Kidney (tissue), 14 donors: Measurements from ENCODE around the gene TEK. TPM values are rescaled to one million over a fixed set of nuclear protein-coding genes. Genes with fewer than 3 reads are reported as not detected.

Source experiments
- DNase-seq, 5 donors: peaks; one replicate each; pipeline ENCODE4 v3.0.0-alpha.2; 2013 to 2020
- FAIRE-seq: peaks from 2 replicates; lab custom pipeline; 2012; peaks lifted over from hg19 to GRCh38; lab: Jason Lieb, UNC
- H3K27ac ChIP-seq, 2 donors: one replicate each; pipeline ENCODE4 v1.7.0; 2013; ENCODE audit warnings: low read depth in 2 of 2, low read length in 2 of 2, inconsistent platforms in 1 of 2
- H3K27me3 ChIP-seq: one replicate; pipeline ENCODE4 v1.7.1; 2013; ENCODE audit warnings: low read length, inconsistent platforms; ENCODE audit not compliant: control insufficient read depth, insufficient read depth
- H3K36me3 ChIP-seq, 3 donors: one replicate each; pipeline versions ENCODE4 v1.7.0 to v1.7.1; 2013; ENCODE audit warnings: low read length in 3 of 3, control low read depth in 1 of 3, inconsistent platforms in 1 of 3; ENCODE audit not compliant: insufficient read depth in 3 of 3, control insufficient read depth in 2 of 3
- H3K4me1 ChIP-seq, 3 donors: one replicate each; pipeline versions ENCODE4 v1.7.0 to v1.7.1; 2013; ENCODE audit warnings: low read length in 3 of 3, inconsistent platforms in 1 of 3, low read depth in 1 of 3; ENCODE audit not compliant: control insufficient read depth in 2 of 3, insufficient read depth in 2 of 3
- H3K4me3 ChIP-seq, 3 donors: one replicate each; pipeline versions ENCODE4 v1.7.0 to v1.8.1; 2013; ENCODE audit warnings: low read length in 3 of 3, control low read depth in 1 of 3, inconsistent platforms in 1 of 3
- H3K9ac ChIP-seq, 3 donors: one replicate each; pipeline versions ENCODE4 v1.7.0 to v1.7.1; 2013; ENCODE audit warnings: low read length in 3 of 3, control low read depth in 1 of 3, inconsistent platforms in 1 of 3
- H3K9me3 ChIP-seq, 3 donors: one replicate each; pipeline versions ENCODE4 v1.7.0 to v1.7.1; 2013; ENCODE audit warnings: low read length in 3 of 3, control low read depth in 1 of 3, inconsistent platforms in 1 of 3; ENCODE audit not compliant: control insufficient read depth in 2 of 3, insufficient read depth in 1 of 3
- CTCF ChIP-seq: IDR thresholded peaks from 3 replicates; pipeline ENCODE4 v1.5.1; 2012; ENCODE audit warnings: mild to moderate bottlenecking, moderate library complexity, borderline replicate concordance; ENCODE audit not compliant: insufficient read depth; ENCODE audit errors: extremely low read depth
- intact Hi-C: fragments of 100-400 bp; cut with DNase I; formaldehyde crosslinking; loops from one replicate; pipeline ENCODE4 v1.11.1; 2022
- polyA plus RNA-seq: library from polyadenylated mRNA; stranded (reverse); fragments of 350-450 nt; fragmentation: Illumina TruSeq; extraction: RNeasy Lipid Tissue Mini Kit (QIAGEN cat#74804); gene quantifications from one replicate; pipeline ENCODE4 v1.2.3, GENCODE V29; 2014; ENCODE audit warnings: low read depth, low replicate concordance; ENCODE audit not compliant: insufficient read depth
- total RNA-seq: library from RNA; stranded (reverse); fragmentation: NEBNext Ultra II Directional; extraction: Animal tissue kit (Norgen Biotek cat#: 25700); gene quantifications from one replicate; pipeline ENCODE4 v1.2.1, GENCODE V29; 2021
- donor health status: control.
- donor health status: control.
- donor health status: control.
- donor health status: control.
- donor health status: control.
- donor health status: DM: yes; HTN: yes; CAD: no.
- donor health status: Normal renal cell carcinoma (clear cell type).

The TEK gene
- total and polyA plus RNA-seq, 2 donors from 2014 or later, result 16.1 to 32.6 TPM

- no peak for TF ChIP-seq CTCF
- FAIRE-seq, result no peak
- Histone ChIP-seq H3K9me3 (no peaks in the 10 kb centered on the region), H3K27me3 (no peaks in the 10 kb centered on the region), H3K4me1 (peaks cover 0 to 5% (median 0%) of the 10 kb centered on the region in 3 donors), H3K27ac (no peak overlapping the region), H3K36me3 (no peaks in the 10 kb centered on the region), H3K9ac (no peak overlapping the region), H3K4me3 (no peak overlapping the region)
- intact Hi-C loops, result no loop called here
- peak in 1 of 5 donors; percentile 24 for DNase-seq
These were observed 75.7 kb downstream of the TEK start for GRCh38 chr9:27184556-27185351.

DNA sequence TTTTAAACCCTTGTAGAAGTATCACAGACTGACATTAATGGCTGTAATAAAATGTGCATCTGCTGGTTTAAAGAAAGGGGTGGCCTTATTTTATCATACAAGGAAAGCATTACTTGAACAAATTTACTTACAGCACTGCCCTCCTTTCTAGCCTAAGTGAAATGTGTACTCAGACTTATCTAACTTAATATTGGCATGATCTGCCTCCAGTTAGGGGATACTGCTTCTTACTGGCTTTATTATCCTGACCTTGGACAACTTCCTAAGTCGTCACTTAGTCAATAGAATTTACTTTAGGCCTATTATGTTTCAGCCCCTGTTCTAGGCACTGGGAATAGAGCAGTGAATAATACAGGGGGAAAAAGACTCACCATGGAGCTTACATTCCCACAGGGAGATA lies 79.4 kb downstream of the TEK start:
- Histone ChIP-seq H3K9ac (no peak overlapping the region), H3K27ac (no peak overlapping the region), H3K4me3 (no peak overlapping the region), H3K36me3 (no peaks in the 10 kb centered on the region), H3K9me3 (no peaks in the 10 kb centered on the region), H3K4me1 (peaks cover 0 to 5% (median 0%) of the 10 kb centered on the region in 3 donors), H3K27me3 (no peaks in the 10 kb centered on the region)
- DNase-seq, result no peak
- TF ChIP-seq CTCF, result no peak
- intact Hi-C loops, result no loop called here
- FAIRE-seq, result no peak

GRCh38 chr9:27189426-27189825 lies 80.4 kb downstream of the TEK start:
- no peak overlapping the region for H3K4me3 ChIP-seq
- FAIRE-seq (no peak), DNase-seq (no peak)
- intact Hi-C loops, result no loop called here
- no peaks in the 10 kb centered on the region for H3K27me3 ChIP-seq
- no peak for TF ChIP-seq CTCF
- H3K9ac ChIP-seq, result no peak overlapping the region
- H3K9me3 ChIP-seq, result no peaks in the 10 kb centered on the region
- peaks cover 0 to 5% (median 0%) of the 10 kb centered on the region in 3 donors for H3K4me1 ChIP-seq
- no peaks in the 10 kb centered on the region for H3K36me3 ChIP-seq
- no peak overlapping the region for H3K27ac ChIP-seq
